Calu3 (cell line): ENCODE data around the gene PCP4. TPM values are rescaled to one million over a fixed set of nuclear protein-coding genes. Genes with fewer than 3 reads are reported as not detected.

Experiments used
- BruUV-seq: library from RNA; stranded (reverse); fragments of 400-500 nt; replicated peaks from 2 replicates; lab custom pipeline; 2021; lab: Mats Ljungman, UMichigan
- CTCF ChIA-PET: fragments of 300-600 bp; sonication (Branson Sonifier 250); formaldehyde crosslinking; loops from one replicate; lab custom pipeline; 2022; ENCODE audit warnings: antibody characterized with exemption; lab: Charles Lee
- DNase-seq: peaks from one replicate; pipeline ENCODE4 v3.0.0; 2022
- H3K27ac Mint-ChIP-seq: one replicate; pipeline ENCODE4 v1.8.0; 2022; ENCODE audit warnings: mixed read lengths; ENCODE audit not compliant: unreplicated experiment
- H3K27me3 Mint-ChIP-seq: one replicate; pipeline ENCODE4 v1.8.0; 2022; ENCODE audit warnings: mixed read lengths; ENCODE audit not compliant: unreplicated experiment
- H3K36me3 Mint-ChIP-seq: one replicate; pipeline ENCODE4 v1.8.0; 2022; ENCODE audit warnings: mild to moderate bottlenecking, moderate library complexity, mixed read lengths; ENCODE audit not compliant: insufficient read depth, unreplicated experiment
- H3K4me1 Mint-ChIP-seq: one replicate; pipeline ENCODE4 v1.8.0; 2022; ENCODE audit warnings: mild to moderate bottlenecking, low read depth, mixed read lengths; ENCODE audit not compliant: unreplicated experiment
- H3K4me3 Mint-ChIP-seq: one replicate; pipeline ENCODE4 v1.8.0; 2022; ENCODE audit warnings: mild to moderate bottlenecking, low read depth, moderate library complexity, mixed read lengths; ENCODE audit not compliant: unreplicated experiment
- H3K9me3 Mint-ChIP-seq: one replicate; pipeline ENCODE4 v1.8.0; 2022; ENCODE audit warnings: low read depth, mixed read lengths; ENCODE audit not compliant: unreplicated experiment
- intact Hi-C: fragments of 100-400 bp; cut with micrococcal nuclease; formaldehyde crosslinking; loops from one replicate; pipeline ENCODE4 v1.10.0; 2022; ENCODE audit not compliant: unreplicated experiment
- total RNA-seq: library from RNA; stranded (reverse); gene quantifications from 2 replicates; pipeline ENCODE4 v1.2.3, GENCODE V29; 2022
- TF ChIP-seq, protein P1 (sequence below): fragments of 200-600 bp; IDR thresholded peaks from one replicate; pipeline ENCODE4 v1.8.0; 2022; ENCODE audit warnings: antibody characterized with exemption; ENCODE audit not compliant: unreplicated experiment

PCP4 gene
- total RNA-seq, 1 experiment from 2014 or later, result not detected

DNA sequence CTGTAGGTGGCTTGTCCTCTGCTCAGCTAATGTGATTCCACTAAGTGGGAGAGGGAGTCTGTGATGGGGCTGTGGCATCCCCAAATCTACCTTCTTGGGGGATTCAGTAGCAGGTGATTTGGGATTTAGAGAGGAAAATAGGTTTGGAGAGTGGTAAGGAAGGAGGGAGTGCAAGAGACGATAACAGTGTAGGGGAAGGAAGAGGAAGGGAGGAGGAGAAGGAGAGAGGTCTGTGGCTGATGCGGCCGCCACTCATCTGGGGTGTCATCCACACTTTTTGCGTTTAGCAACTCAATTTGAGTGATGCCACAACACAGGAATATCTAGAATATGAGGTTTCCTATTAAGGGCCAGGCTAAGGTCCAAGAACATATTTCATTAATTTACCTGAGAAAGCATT is 23.8 kb upstream of the PCP4 start:
- no peak overlapping the region for H3K4me3 Mint-ChIP-seq
- no TSS peak for BruUV-seq
- peaks cover 3% of the 10 kb centered on the region for H3K9me3 Mint-ChIP-seq
- H3K4me1 Mint-ChIP-seq, result no peaks in the 10 kb centered on the region
- H3K36me3 Mint-ChIP-seq, result no peaks in the 10 kb centered on the region
- intact Hi-C loops, result no loop called here
- no peak for DNase-seq
- no peak overlapping the region for H3K27ac Mint-ChIP-seq
- TF ChIP-seq, protein P1, sequence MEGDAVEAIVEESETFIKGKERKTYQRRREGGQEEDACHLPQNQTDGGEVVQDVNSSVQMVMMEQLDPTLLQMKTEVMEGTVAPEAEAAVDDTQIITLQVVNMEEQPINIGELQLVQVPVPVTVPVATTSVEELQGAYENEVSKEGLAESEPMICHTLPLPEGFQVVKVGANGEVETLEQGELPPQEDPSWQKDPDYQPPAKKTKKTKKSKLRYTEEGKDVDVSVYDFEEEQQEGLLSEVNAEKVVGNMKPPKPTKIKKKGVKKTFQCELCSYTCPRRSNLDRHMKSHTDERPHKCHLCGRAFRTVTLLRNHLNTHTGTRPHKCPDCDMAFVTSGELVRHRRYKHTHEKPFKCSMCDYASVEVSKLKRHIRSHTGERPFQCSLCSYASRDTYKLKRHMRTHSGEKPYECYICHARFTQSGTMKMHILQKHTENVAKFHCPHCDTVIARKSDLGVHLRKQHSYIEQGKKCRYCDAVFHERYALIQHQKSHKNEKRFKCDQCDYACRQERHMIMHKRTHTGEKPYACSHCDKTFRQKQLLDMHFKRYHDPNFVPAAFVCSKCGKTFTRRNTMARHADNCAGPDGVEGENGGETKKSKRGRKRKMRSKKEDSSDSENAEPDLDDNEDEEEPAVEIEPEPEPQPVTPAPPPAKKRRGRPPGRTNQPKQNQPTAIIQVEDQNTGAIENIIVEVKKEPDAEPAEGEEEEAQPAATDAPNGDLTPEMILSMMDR, result no peak
- H3K27me3 Mint-ChIP-seq, result peaks cover 23% of the 10 kb centered on the region
- CTCF ChIA-PET, result no interaction called here

DNA sequence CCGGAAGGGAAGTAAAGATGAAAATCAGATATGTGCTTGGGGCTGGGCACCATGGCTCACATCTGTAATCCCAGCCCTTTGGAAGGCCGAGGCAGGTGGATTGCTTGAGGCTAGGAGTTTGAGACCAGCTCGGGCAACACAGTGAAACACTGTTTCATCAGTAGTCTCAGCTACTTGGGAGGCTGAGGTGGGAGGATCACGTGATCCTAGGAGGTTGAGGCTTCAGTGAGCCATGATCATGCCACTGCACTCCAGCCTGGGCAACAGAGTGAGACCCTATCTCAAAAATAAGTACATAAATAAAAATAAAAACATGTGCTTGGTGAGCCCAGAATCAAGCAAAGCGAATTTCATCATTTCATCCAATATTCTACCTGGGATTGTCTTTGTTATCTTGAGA is 23.3 kb upstream of the PCP4 start:
- H3K27ac Mint-ChIP-seq, result no peak overlapping the region
- H3K4me3 Mint-ChIP-seq, result no peak overlapping the region
- TF ChIP-seq, protein P1, result no peak
- intact Hi-C loops, result no loop called here
- H3K36me3 Mint-ChIP-seq, result no peaks in the 10 kb centered on the region
- CTCF ChIA-PET, result no interaction called here
- DNase-seq, result no peak
- no TSS peak for BruUV-seq
- no peaks in the 10 kb centered on the region for H3K4me1 Mint-ChIP-seq
- H3K27me3 Mint-ChIP-seq, result peaks cover 18% of the 10 kb centered on the region
- H3K9me3 Mint-ChIP-seq, result peaks cover 3% of the 10 kb centered on the region

DNA sequence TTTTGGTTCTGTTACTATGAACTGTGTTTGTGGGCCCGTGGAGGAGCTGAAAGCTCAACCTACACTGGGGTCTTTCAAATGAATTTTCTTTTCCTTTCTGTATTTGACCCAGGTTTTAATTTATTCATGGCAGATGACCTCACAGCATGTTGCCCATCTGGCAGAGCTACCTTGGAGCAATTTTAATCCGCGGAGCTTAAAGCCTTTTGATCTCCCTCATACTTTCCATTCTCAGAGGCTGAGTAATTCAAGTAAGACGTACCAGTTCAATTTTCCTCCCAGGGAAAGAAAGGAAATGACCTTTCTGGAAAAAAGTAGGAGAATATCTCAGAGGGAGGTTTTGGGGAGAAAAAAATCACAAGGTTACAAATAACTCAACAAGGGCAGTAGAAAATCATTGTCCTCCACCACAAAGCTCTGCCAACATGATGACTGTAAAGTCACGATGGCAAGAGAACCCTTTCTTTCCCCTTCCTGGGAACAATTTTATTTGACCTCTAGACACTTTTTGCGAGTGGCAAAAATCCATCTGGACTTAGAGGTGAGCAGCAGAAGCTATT is 21.6 kb upstream of the PCP4 start:
- peaks cover 11% of the 10 kb centered on the region for H3K27me3 Mint-ChIP-seq
- TF ChIP-seq, protein P1, result no peak
- no peak for DNase-seq
- H3K9me3 Mint-ChIP-seq, result peaks cover 3% of the 10 kb centered on the region
- H3K27ac Mint-ChIP-seq, result no peak overlapping the region
- BruUV-seq, result no TSS peak
- H3K36me3 Mint-ChIP-seq, result no peaks in the 10 kb centered on the region
- H3K4me3 Mint-ChIP-seq, result no peak overlapping the region
- no peaks in the 10 kb centered on the region for H3K4me1 Mint-ChIP-seq
- intact Hi-C loops, result no loop called here
- CTCF ChIA-PET, result no interaction called here

DNA sequence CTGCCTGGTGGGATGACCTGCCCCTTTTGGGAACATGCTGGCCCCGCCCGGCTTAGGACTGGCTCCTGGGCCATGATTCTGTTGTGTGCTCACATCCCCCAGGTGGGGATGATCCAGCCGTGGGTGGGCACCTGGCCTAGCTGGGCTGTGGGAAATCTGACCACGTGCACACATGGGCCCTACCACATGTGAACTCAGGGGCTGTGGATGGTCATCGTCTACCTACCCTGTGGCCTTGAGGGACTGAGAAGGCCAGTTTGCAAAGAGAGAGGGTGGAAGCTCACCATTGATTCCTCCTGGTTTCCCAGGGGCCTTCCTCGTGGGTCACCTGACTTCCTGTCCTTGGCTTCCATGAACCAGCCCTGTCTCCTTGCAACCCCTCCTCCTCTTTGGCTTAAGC is 19.4 kb upstream of the PCP4 start:
- CTCF ChIA-PET, result no interaction called here
- Mint-ChIP-seq H3K4me1 (no peaks in the 10 kb centered on the region), H3K36me3 (no peaks in the 10 kb centered on the region), H3K27me3 (peaks cover 6% of the 10 kb centered on the region), H3K27ac (no peak overlapping the region), H3K4me3 (no peak overlapping the region), H3K9me3 (no peaks in the 10 kb centered on the region)
- BruUV-seq, result no TSS peak
- TF ChIP-seq, protein P1, result no peak
- DNase-seq, result no peak
- intact Hi-C loops, result no loop called here
